Measurements from ENCODE around the gene TAOK3. TPM values are rescaled to one million over a fixed set of nuclear protein-coding genes. Genes with fewer than 3 reads are reported as not detected.

TAOK3 gene
- total and polyA plus RNA-seq, 2 of the 8 experiments (the other 6 are each of a cell fraction or from before 2014, with no cell fraction given) = 5.2 to 9.3 TPM

DNA sequence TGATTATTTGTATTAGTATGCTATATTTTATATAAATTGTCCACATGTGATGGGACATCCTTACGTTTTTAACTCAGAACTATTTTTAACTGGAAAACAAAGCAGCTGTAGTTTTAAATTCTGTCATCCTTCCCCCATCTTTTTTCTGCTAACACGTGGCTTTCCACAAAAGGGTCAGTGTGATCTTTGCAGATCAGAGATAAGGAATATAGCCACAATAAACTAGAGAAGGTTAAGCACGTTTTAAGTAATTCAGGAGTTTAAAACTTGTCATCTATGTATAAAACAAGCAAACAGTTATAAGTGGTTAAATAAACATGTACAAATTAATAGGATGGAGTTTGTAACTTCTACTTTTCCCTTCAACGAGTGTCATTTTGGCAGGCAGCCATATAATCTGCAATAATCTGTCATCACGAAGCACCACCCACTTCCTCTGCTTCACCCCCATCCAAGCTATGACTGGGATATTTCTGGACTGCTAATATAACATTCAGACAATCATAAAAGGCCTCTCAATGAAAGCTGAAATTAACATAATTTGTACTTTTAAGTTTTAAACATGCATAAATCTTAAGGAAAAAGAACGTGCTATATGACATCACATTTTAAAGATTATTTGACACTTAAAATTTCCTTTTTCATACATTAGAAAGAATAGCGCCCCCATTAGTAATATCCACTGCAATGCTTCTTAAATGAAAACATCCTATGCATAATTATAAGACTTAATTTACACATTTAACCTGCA lies 15.3 kb downstream of the TAOK3 start:
- Histone ChIP-seq H2BK5ac (ENCODE audit: low read depth, low read length) (no peak overlapping the region), H4K5ac (ENCODE audit: insufficient read length, low read depth, low read length) (no peak overlapping the region), H2BK20ac (ENCODE audit: low read length) (no peak overlapping the region), H2BK120ac (replicated peaks; ENCODE audit: low read depth, low read length) (no peak overlapping the region), H3K9me3 (ENCODE audit: insufficient read depth in 2 of 2, low read depth in 1 of 2, low read length in 1 of 2) (no peaks in the 10 kb centered on the region), H3K4me1 (replicated peaks in 1 of 4; ENCODE audit: control insufficient read depth in 3 of 4, insufficient read depth in 4 of 4, low read length in 3 of 4) (no peaks in the 10 kb centered on the region), H3K14ac (ENCODE audit: insufficient read length) (no peak overlapping the region), H3K4ac (replicated peaks; ENCODE audit: insufficient read length, low read depth, low read length) (no peak overlapping the region), H4K20me1 (replicated peaks in 1 of 2; ENCODE audit: control insufficient read depth in 1 of 2, insufficient read depth in 2 of 2, low read length in 2 of 2) (no peaks in the 10 kb centered on the region), H4K8ac (ENCODE audit: extremely low read depth, insufficient read depth, low read length) (no peak overlapping the region), H3K23ac (ENCODE audit: insufficient read length) (no peak overlapping the region), H3K27ac (ENCODE audit: low read depth, low read length) (no peak overlapping the region), H3K56ac (replicated peaks; ENCODE audit: insufficient read length, low read depth, low read length) (no peak overlapping the region), H3K79me1 (ENCODE audit: low read depth, low read length) (no peaks in the 10 kb centered on the region), H3K23me2 (ENCODE audit: low read depth, low read length) (no peaks in the 10 kb centered on the region), H4K91ac (replicated peaks; ENCODE audit: insufficient read length, low read length) (no peak overlapping the region), H3K9ac (replicated peaks in 1 of 4; ENCODE audit: extremely low read depth in 1 of 4, low read depth in 3 of 4, low read length in 3 of 4) (no peak overlapping the region), H2BK12ac (ENCODE audit: low read depth, low read length) (no peak overlapping the region), H2BK15ac (ENCODE audit: low read length) (no peak overlapping the region), H3K4me3 (ENCODE audit: extremely low read depth in 1 of 4, insufficient read depth in 2 of 4, low read depth in 3 of 4, low read length in 4 of 4) (no peak overlapping the region), H3K18ac (ENCODE audit: extremely low read depth, low read length) (no peak overlapping the region), H3K27me3 (replicated peaks in 1 of 4; ENCODE audit: control insufficient read depth in 3 of 4, extremely low read depth in 1 of 4, insufficient read depth in 3 of 4, low read length in 3 of 4) (no peaks in the 10 kb centered on the region), H3K4me2 (ENCODE audit: insufficient read depth in 1 of 2, low read depth in 2 of 2, low read length in 2 of 2) (no peak overlapping the region), H2AK5ac (ENCODE audit: low read depth, low read length) (no peak overlapping the region), H3K36me3 (ENCODE audit: control insufficient read depth in 2 of 4, insufficient read depth in 4 of 4, low read length in 3 of 4) (no peaks in the 10 kb centered on the region), H3K79me2 (ENCODE audit: control insufficient read depth in 1 of 2, insufficient read depth in 2 of 2, low read length in 2 of 2) (no peaks in the 10 kb centered on the region), H2AFZ (ENCODE audit: low read length) (no peak overlapping the region)
- TF ChIP-seq EP300 (IDR thresholded peaks at IDR 0.05; ENCODE audit: borderline replicate concordance in 1 of 2, low read depth in 2 of 2, low read length in 2 of 2) (no peak), SUZ12 (IDR thresholded peaks at IDR 0.05; ENCODE audit: low read length) (no peak), SP1 (IDR thresholded peaks at IDR 0.05; ENCODE audit: low read depth, low read length) (no peak), POLR2A (IDR thresholded peaks at IDR 0.05; ENCODE audit: control extremely low read depth in 1 of 2, low read depth in 2 of 2, low read length in 2 of 2) (no peak), KDM5A (IDR thresholded peaks at IDR 0.05; ENCODE audit: low read length) (no peak), YY1 (IDR thresholded peaks at IDR 0.05; ENCODE audit: low read depth, low read length) (no peak), KDM1A (IDR thresholded peaks at IDR 0.05; ENCODE audit: borderline replicate concordance, low read length) (no peak), CREB1 (IDR thresholded peaks at IDR 0.05) (no peak), CHD2 (IDR thresholded peaks at IDR 0.05; ENCODE audit: low read length) (no peak), BACH1 (IDR thresholded peaks at IDR 0.05; ENCODE audit: low read length) (no peak)
- TF ChIP-seq, protein P1, sequence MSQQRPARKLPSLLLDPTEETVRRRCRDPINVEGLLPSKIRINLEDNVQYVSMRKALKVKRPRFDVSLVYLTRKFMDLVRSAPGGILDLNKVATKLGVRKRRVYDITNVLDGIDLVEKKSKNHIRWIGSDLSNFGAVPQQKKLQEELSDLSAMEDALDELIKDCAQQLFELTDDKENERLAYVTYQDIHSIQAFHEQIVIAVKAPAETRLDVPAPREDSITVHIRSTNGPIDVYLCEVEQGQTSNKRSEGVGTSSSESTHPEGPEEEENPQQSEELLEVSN (IDR thresholded peaks at IDR 0.05) = no peak
- FAIRE-seq (no peak), DNase-seq (ENCODE audit: low read depth in 1 of 2, low spot score in 2 of 2) (no peak)
- WGBS, 2 experiments (ENCODE audit: extremely low coverage in 1 of 2, insufficient coverage in 1 of 2, insufficient read length in 1 of 2, insufficient replicate concordance in 2 of 2, low coverage in 1 of 2, low lambda C conversion rate in 2 of 2, missing lambda C conversion rate in 1 of 2) = 83% methylated on average over 7 of the region's 7 CpGs; no CpG with 5 or more reads in 1 of the 2 experiments
- POLR2A ChIA-PET (ENCODE audit: partially characterized antibody) = interaction anchor here (0.6 kb wide), 3 partner anchors 29 to 223 kb away, joined by 3 to 5 read pairs (median 3); no protein-coding TSS in a partner anchor
- CTCF ChIA-PET (ENCODE audit: partially characterized antibody) = interaction anchor here (0.7 to 3.1 kb wide), 9 partner anchors 10 to 483 kb away, joined by 3 to 12 read pairs (median 4); no protein-coding TSS in a partner anchor
